Liver (tissue), 9 donors: Measurements from ENCODE around the gene RRP1. TPM values are rescaled to one million over a fixed set of nuclear protein-coding genes. Genes with fewer than 3 reads are reported as not detected.

Experiments
- DNase-seq: peaks from one replicate; pipeline ENCODE4 v3.0.0-alpha.2; 2017; ENCODE audit warnings: low spot score
- H3K27ac ChIP-seq, 2 donors: one replicate each; pipeline ENCODE4 v1.7.0; 2013; ENCODE audit warnings: inconsistent platforms in 2 of 2, low read length in 2 of 2, control low read depth in 1 of 2, low read depth in 1 of 2, mild to moderate bottlenecking in 1 of 2
- H3K27me3 ChIP-seq, 4 donors: one replicate each; pipeline versions ENCODE4 v1.6.1 to v1.7.0; 2013; ENCODE audit warnings: low read length in 3 of 4, inconsistent platforms in 1 of 4, mild to moderate bottlenecking in 1 of 4, moderate library complexity in 1 of 4; ENCODE audit not compliant: control insufficient read depth in 4 of 4, insufficient read depth in 4 of 4
- H3K36me3 ChIP-seq, 4 donors: one replicate each; pipeline versions ENCODE4 v1.6.1 to v1.7.0; 2013; ENCODE audit warnings: low read length in 3 of 4, mild to moderate bottlenecking in 3 of 4, low read depth in 1 of 4, moderate library complexity in 1 of 4; ENCODE audit not compliant: control insufficient read depth in 4 of 4, insufficient read depth in 3 of 4
- H3K4me1 ChIP-seq, 4 donors: one replicate each; pipeline versions ENCODE4 v1.6.1 to v1.7.0; 2013; ENCODE audit warnings: low read length in 3 of 4, mild to moderate bottlenecking in 3 of 4, moderate library complexity in 1 of 4; ENCODE audit not compliant: control insufficient read depth in 4 of 4, insufficient read depth in 4 of 4
- H3K4me3 ChIP-seq, 3 donors: one replicate each; pipeline versions ENCODE4 v1.6.1 to v1.7.0; 2013; ENCODE audit warnings: low read length in 3 of 3, control low read depth in 1 of 3, low read depth in 1 of 3, mild to moderate bottlenecking in 1 of 3
- H3K9ac ChIP-seq, 2 donors: one replicate each; pipeline ENCODE4 v1.7.0; 2013; ENCODE audit warnings: low read length in 2 of 2, mild to moderate bottlenecking in 2 of 2, moderate library complexity in 2 of 2, control low read depth in 1 of 2, low read depth in 1 of 2
- H3K9me3 ChIP-seq, 4 donors: one replicate each; pipeline versions ENCODE4 v1.6.1 to v1.7.0; 2013; ENCODE audit warnings: low read length in 3 of 4; ENCODE audit not compliant: control insufficient read depth in 4 of 4
- EGR1 ChIP-seq, 2 donors: IDR thresholded peaks; 2 replicates each; pipeline ENCODE4 v1.6.1; 2016 to 2018; ENCODE audit warnings: antibody characterized with exemption in 2 of 2, low read depth in 2 of 2
- FOXA1 ChIP-seq: IDR thresholded peaks from 2 replicates; pipeline ENCODE4 v1.6.1; 2016; ENCODE audit warnings: antibody characterized with exemption
- FOXA2 ChIP-seq: IDR thresholded peaks from 2 replicates; pipeline ENCODE4 v1.6.1; 2016; ENCODE audit warnings: antibody characterized with exemption
- GABPA ChIP-seq, 2 donors: IDR thresholded peaks in 1 of 2; conservative IDR thresholded peaks in 1 of 2; 2 replicates each; pipeline ENCODE4 v1.6.1; 2016; ENCODE audit warnings: antibody characterized with exemption in 2 of 2, mild to moderate bottlenecking in 1 of 2, moderate library complexity in 1 of 2
- HNF4A ChIP-seq, 2 donors: conservative IDR thresholded peaks; 2 replicates each; pipeline ENCODE4 v1.6.1; 2016; ENCODE audit warnings: antibody characterized with exemption in 2 of 2, mild to moderate bottlenecking in 2 of 2
- HNF4G ChIP-seq: IDR thresholded peaks from 2 replicates; pipeline ENCODE4 v1.6.1; 2016; ENCODE audit warnings: antibody characterized with exemption
- JUND ChIP-seq, 2 donors: IDR thresholded peaks; 2 replicates each; pipeline ENCODE4 v1.6.1; 2016; ENCODE audit warnings: antibody characterized with exemption in 2 of 2
- NR2F2 ChIP-seq: IDR thresholded peaks from 2 replicates; pipeline ENCODE4 v1.6.1; 2016; ENCODE audit warnings: antibody characterized with exemption
- RAD21 ChIP-seq, 2 donors: IDR thresholded peaks; 2 replicates each; pipeline ENCODE4 v1.6.1; 2016; ENCODE audit warnings: antibody characterized with exemption in 2 of 2, mild to moderate bottlenecking in 2 of 2
- RXRA ChIP-seq, 2 donors: IDR thresholded peaks; 2 replicates each; pipeline ENCODE4 v1.6.1; 2017 to 2018; ENCODE audit warnings: antibody characterized with exemption in 2 of 2, mild to moderate bottlenecking in 1 of 2
- SP1 ChIP-seq: IDR thresholded peaks from 2 replicates; pipeline ENCODE4 v1.6.1; 2018; ENCODE audit warnings: antibody characterized with exemption, mild to moderate bottlenecking
- TAF1 ChIP-seq: conservative IDR thresholded peaks from 2 replicates; pipeline ENCODE4 v1.6.1; 2016; ENCODE audit warnings: antibody characterized with exemption, mild to moderate bottlenecking
- YY1 ChIP-seq: IDR thresholded peaks from 2 replicates; pipeline ENCODE4 v1.6.1; 2016; ENCODE audit warnings: antibody characterized with exemption, mild to moderate bottlenecking
- WGBS: extraction: QIAGEN DNeasy Blood & Tissue Kit; methylation state at CpG from one replicate; pipeline ENCODE4 v1.1.7; 2013; 5-methylcytosine and 5-hydroxymethylcytosine counted together
- polyA plus RNA-seq, 2 donors: library from polyadenylated mRNA; stranded (reverse) in 1 of 2; unstranded in 1 of 2; fragments of 200-250 nt in 1 of 2; fragments of >200 nt in 1 of 2; fragmentation: Nextera tagmentation in 1 of 2; extraction: Ambion mirVana in 1 of 2; gene quantifications; one replicate each; pipeline versions ENCODE4 v1.2.1 to v1.2.3, GENCODE V29; 2013 to 2015
- total RNA-seq, 2 donors: library from RNA; depleted of rRNA; stranded (reverse); fragments of >200 nt; gene quantifications; one replicate each; pipeline ENCODE4 v1.2.3, GENCODE V29; 2014
- TF ChIP-seq, protein P1 (sequence below): fragments of 150-350 bp; IDR thresholded peaks from 2 replicates; pipeline ENCODE4 v1.5.1; 2017; ENCODE audit warnings: improper control_type of control experiment, low read depth, low read length; ENCODE audit not compliant: missing input control
- TF ChIP-seq, protein P2 (sequence below): IDR thresholded peaks from 2 replicates; pipeline ENCODE4 v1.6.1; 2016; ENCODE audit warnings: antibody characterized with exemption
- TF ChIP-seq, protein P3 (sequence below): IDR thresholded peaks from 2 replicates; pipeline ENCODE4 v1.6.1; 2016; ENCODE audit warnings: antibody characterized with exemption
- donor health status: healthy.
- donor health status: healthy.
- donor health status: healthy.
- donor health status: healthy.
- donor health status: healthy.

Gene RRP1, protein sequence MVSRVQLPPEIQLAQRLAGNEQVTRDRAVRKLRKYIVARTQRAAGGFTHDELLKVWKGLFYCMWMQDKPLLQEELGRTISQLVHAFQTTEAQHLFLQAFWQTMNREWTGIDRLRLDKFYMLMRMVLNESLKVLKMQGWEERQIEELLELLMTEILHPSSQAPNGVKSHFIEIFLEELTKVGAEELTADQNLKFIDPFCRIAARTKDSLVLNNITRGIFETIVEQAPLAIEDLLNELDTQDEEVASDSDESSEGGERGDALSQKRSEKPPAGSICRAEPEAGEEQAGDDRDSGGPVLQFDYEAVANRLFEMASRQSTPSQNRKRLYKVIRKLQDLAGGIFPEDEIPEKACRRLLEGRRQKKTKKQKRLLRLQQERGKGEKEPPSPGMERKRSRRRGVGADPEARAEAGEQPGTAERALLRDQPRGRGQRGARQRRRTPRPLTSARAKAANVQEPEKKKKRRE
- total RNA-seq, result 10 to 100 TPM in 1 of 2 donors, 1 to 10 TPM in 1; 5.4 to 15.0 TPM
- 1 to 10 TPM; 7.4 to 8.0 TPM for polyA plus RNA-seq

DNA sequence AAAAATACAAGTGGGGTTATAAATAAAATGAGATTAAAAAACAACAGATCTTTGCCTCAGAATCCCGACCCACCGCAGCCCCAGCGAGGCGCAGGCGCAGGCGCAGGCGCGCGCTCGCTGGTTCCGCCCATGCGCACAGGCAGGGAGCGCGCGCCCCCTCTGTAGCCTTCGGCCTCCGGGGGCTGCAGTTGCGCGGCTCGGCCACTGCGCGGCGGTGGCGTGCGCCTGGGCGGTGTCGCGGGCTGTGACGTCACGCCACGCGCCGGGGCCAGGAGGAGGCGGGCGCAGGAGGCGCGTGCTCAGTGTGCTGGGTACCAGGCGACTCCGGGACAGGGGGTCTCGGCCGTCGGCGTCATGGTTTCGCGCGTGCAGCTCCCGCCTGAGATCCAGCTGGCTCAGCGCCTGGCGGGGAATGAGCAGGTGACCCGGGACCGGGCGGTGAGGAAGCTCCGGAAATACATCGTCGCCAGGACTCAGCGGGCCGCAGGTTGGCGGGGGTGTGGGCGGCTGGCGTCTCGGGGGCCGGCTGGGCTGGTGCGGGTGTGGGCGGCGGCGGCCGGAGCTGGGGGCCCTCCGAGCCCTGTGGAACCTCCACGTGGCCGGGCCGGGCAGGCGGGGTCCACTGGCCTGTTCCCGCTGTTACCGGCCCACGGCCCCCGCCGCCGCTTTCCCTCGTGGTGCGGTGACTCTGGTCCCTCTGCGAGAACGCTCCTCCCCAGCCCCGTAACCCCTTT, at the start of gene RRP1:
Gene RRP1, plus strand, starts transcription at position 302 of the 734 bp plus-strand sequence. Its CDS starts 53 bp downstream, at position 355.
- peak within 1 kb of the TSS; percentile 53 to 92 (median 74) for H3K4me3 ChIP-seq
- peak within 1 kb of the TSS; percentile 81 to 94 for H3K27ac ChIP-seq
- H3K27me3 ChIP-seq, result no peaks in the 10 kb centered on the region
- no peak for TF ChIP-seq SP1
- TF ChIP-seq, protein P1, sequence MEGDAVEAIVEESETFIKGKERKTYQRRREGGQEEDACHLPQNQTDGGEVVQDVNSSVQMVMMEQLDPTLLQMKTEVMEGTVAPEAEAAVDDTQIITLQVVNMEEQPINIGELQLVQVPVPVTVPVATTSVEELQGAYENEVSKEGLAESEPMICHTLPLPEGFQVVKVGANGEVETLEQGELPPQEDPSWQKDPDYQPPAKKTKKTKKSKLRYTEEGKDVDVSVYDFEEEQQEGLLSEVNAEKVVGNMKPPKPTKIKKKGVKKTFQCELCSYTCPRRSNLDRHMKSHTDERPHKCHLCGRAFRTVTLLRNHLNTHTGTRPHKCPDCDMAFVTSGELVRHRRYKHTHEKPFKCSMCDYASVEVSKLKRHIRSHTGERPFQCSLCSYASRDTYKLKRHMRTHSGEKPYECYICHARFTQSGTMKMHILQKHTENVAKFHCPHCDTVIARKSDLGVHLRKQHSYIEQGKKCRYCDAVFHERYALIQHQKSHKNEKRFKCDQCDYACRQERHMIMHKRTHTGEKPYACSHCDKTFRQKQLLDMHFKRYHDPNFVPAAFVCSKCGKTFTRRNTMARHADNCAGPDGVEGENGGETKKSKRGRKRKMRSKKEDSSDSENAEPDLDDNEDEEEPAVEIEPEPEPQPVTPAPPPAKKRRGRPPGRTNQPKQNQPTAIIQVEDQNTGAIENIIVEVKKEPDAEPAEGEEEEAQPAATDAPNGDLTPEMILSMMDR, result peak; percentile 100
- TF ChIP-seq RAD21 (IDR thresholded peaks at IDR 0.05), result peak in 1 of 2 donors; percentile 49
- under 1% methylated on average over 83 of the region's 83 CpGs for WGBS
- peaks cover 3 to 25% (median 8%) of the 10 kb centered on the region in 4 donors for H3K36me3 ChIP-seq
- DNase-seq, result peak; percentile 96
- H3K4me1 ChIP-seq, result peaks cover 0 to 12% (median 10%) of the 10 kb centered on the region in 4 donors
- peak within 1 kb of the TSS; percentile 81 to 94 for H3K9ac ChIP-seq
- no peaks in the 10 kb centered on the region for H3K9me3 ChIP-seq

DNA sequence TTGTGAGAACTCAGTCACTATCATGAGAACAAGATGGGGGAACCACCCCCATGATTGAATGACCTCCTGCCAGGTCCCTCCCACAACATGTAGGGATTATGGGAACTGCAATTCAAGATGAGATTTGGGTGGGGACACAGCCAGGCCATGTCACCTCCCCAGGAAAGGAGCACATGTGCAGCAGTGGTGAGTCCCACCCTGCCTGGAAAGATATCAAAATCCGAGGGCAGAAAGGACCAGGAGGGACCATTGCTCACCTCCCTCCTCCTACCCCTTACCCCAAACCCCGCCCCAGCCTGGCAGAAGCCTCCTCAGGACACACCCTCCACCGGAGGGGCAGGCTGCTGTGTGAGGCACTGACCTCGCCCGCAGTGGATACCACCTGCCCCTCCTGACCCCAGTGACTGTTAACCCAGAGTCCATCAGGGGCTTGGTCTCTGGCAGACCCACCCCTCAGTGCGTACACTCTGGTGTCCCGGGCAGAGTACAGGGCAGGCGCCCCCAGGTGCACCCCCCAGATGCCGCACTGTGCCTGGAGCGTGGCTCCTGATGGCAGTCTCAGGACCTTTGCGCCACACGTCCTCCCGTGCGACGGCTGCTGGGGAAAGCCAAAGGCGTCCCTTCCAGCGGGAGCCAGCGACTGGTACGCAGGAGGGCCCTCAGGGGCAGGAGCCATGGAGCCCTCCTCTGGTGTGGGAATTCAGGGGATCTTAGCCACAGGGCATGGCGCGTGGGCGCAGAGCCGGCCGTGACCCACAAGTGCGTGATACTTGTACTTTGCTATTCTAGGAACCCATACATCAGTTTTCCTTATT, 49.5 kb upstream of the RRP1 start:
- DNase-seq, result peak; percentile 46
- Histone ChIP-seq H3K9me3 (no peaks in the 10 kb centered on the region), H3K36me3 (peaks cover 0 to 14% (median 9%) of the 10 kb centered on the region in 4 donors), H3K4me3 (no peak overlapping the region), H3K27ac (peak overlapping the region in 1 of 2 donors; percentile 54), H3K27me3 (no peaks in the 10 kb centered on the region), H3K4me1 (peaks cover 7 to 22% (median 17%) of the 10 kb centered on the region in 4 donors), H3K9ac (no peak overlapping the region)
- TF ChIP-seq TAF1 (no peak), JUND (IDR thresholded peaks at IDR 0.05) (no peak), EGR1 (IDR thresholded peaks at IDR 0.05; ENCODE audit: low read depth in 2 of 2) (no peak), SP1 (no peak), YY1 (no peak), FOXA2 (no peak), RAD21 (IDR thresholded peaks at IDR 0.05) (no peak), RXRA (IDR thresholded peaks at IDR 0.05) (no peak), HNF4G (no peak), NR2F2 (no peak), FOXA1 (no peak), HNF4A (conservative IDR thresholded peaks at IDR 0.05) (no peak), GABPA (IDR thresholded peaks at IDR 0.05 in 1 of 2, conservative IDR thresholded peaks at IDR 0.05 in 1 of 2) (no peak)
- TF ChIP-seq, protein P2, sequence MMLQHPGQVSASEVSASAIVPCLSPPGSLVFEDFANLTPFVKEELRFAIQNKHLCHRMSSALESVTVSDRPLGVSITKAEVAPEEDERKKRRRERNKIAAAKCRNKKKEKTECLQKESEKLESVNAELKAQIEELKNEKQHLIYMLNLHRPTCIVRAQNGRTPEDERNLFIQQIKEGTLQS, result no peak
- TF ChIP-seq, protein P3, sequence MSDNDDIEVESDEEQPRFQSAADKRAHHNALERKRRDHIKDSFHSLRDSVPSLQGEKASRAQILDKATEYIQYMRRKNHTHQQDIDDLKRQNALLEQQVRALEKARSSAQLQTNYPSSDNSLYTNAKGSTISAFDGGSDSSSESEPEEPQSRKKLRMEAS, result no peak
- 86% methylated on average over 25 of the region's 25 CpGs for WGBS
